ENCODE data around the gene DRG2.

GRCh38 chr17:18074566-18075272 is 13.0 kb upstream of the DRG2 start:
- TF ChIP-seq CTCF (IDR thresholded peaks at IDR 0.05) (no peak), POLR2A (IDR thresholded peaks at IDR 0.05) (no peak)
